GM12891 (cell line): Measurements from ENCODE around the gene TUBGCP2.
"Not testable (repeated sequence)": the region's sequence is repeated elsewhere in the genome, so short reads cannot be mapped to it uniquely, and the experiment has no call there.

Experiments used
- DNase-seq: peaks from one replicate; pipeline ENCODE4 v3.0.0; 2011; ENCODE audit warnings: low spot score; ENCODE audit not compliant: insufficient read length
- FAIRE-seq: peaks from 2 replicates; lab custom pipeline; 2011; peaks lifted over from hg19 to GRCh38; lab: Jason Lieb, UNC
- PAX5 ChIP-seq: IDR thresholded peaks from 2 replicates; pipeline ENCODE4 v1.6.1; 2011; ENCODE audit warnings: low read length, moderate library complexity, mild to moderate bottlenecking; ENCODE audit not compliant: insufficient read depth, severe bottlenecking
- POLR2A ChIP-seq: IDR thresholded peaks from 2 replicates; pipeline ENCODE4 v1.6.1; 2011; ENCODE audit warnings: low read depth, low read length, control low read depth
- POLR2AphosphoS5 ChIP-seq: IDR thresholded peaks from 2 replicates; pipeline ENCODE4 v1.6.1; 2011; ENCODE audit warnings: low read depth, low read length, control low read depth
- POU2F2 ChIP-seq: IDR thresholded peaks from 2 replicates; pipeline ENCODE4 v1.6.1; 2011; ENCODE audit warnings: low read depth, mild to moderate bottlenecking, control low read depth, low read length, moderate library complexity
- SPI1 ChIP-seq: IDR thresholded peaks from 2 replicates; pipeline ENCODE4 v1.6.1; 2011; ENCODE audit warnings: low read depth, low read length, control low read depth
- TAF1 ChIP-seq: IDR thresholded peaks from 2 replicates; pipeline ENCODE4 v1.6.1; 2011; ENCODE audit warnings: low read depth, low read length, control low read depth

TUBGCP2 gene

DNA sequence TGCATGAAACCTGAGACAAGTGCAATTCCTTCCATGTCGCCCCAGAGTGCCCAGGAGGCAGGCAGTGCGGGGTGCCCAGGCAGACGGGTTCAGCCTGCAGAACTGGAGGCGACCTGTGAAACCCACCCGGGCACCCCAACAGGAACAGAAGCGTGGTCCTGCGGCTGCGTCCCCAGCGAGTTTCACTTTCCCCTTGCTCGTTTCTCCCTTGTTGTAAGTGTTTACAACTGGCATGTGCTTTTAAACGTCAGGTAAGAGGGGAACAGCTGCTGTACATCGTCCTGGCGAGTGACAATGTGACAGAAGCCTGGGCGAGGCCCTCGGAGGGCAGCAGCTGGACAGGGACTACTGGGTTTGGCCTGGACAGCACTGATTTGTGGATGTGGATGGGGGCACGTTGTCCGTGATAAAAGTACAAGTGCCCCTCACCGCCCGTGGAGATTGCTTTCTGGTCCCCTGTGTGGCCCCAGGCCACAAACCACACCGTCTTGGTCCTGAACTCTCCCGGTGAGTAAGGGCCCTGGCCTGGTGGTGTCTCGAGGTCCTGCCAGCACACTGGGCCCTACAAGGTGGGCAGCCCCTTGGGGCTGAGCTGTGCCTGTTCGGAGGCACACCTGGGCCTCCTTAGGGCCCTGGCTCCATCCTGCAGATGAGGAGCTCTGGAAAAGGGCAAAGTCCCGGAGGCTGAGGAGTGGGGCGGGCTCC, 67.0 kb downstream of the TUBGCP2 start:
- TF ChIP-seq POLR2A (no peak), TAF1 (no peak), PAX5 (no peak), POLR2AphosphoS5 (no peak), SPI1 (no peak), POU2F2 (no peak)
- FAIRE-seq (peak; percentile 81), DNase-seq (no peak)

DNA sequence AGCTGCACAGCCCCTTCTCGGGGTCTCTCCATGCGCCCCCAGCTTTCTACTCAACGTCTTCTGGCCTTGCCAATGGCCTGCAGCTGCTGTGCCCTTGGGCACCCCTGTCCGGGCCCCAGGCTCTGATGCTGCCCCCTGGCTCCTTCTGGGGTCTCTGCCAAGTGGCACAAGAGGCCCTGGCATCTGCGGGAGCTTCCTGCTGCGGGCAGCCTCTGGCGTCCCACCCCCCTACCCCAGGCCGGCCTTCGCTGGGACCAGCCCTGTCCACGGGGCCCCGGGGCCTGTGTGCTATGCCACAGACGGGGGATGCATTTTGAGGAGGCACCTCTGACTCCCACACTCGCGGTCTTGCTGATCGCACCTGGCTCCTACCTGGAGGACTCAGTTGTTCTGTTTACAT, 68.7 kb downstream of the TUBGCP2 start:
- FAIRE-seq, result no peak
- TF ChIP-seq SPI1 (no peak), POLR2A (no peak), POU2F2 (no peak), PAX5 (no peak), TAF1 (no peak), POLR2AphosphoS5 (no peak)

DNA sequence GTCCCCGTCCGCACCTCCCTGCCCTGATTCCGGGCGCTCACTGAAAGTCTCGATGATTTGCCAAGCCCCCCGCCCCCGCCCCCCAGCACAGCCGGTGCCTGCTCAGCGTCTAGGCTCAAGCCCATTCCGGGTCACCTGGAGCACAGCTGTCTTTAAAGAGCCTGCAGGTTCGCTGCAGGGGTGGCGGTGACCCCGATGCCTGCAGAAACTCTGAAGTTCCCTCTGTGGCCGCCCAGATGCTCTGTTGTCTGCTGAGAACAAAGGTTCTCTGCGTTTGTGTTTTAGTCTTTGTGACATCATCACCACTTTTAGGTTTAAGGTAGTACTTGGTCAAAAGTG, 70.2 kb downstream of the TUBGCP2 start:
- FAIRE-seq (no peak), DNase-seq (no peak)
- TF ChIP-seq PAX5 (no peak), POLR2A (no peak), TAF1 (no peak), POU2F2 (no peak), SPI1 (no peak), POLR2AphosphoS5 (no peak)

More for the DNA sequence above, 68.7 kb downstream of the TUBGCP2 start:
- DNase-seq, result no peak

DNA sequence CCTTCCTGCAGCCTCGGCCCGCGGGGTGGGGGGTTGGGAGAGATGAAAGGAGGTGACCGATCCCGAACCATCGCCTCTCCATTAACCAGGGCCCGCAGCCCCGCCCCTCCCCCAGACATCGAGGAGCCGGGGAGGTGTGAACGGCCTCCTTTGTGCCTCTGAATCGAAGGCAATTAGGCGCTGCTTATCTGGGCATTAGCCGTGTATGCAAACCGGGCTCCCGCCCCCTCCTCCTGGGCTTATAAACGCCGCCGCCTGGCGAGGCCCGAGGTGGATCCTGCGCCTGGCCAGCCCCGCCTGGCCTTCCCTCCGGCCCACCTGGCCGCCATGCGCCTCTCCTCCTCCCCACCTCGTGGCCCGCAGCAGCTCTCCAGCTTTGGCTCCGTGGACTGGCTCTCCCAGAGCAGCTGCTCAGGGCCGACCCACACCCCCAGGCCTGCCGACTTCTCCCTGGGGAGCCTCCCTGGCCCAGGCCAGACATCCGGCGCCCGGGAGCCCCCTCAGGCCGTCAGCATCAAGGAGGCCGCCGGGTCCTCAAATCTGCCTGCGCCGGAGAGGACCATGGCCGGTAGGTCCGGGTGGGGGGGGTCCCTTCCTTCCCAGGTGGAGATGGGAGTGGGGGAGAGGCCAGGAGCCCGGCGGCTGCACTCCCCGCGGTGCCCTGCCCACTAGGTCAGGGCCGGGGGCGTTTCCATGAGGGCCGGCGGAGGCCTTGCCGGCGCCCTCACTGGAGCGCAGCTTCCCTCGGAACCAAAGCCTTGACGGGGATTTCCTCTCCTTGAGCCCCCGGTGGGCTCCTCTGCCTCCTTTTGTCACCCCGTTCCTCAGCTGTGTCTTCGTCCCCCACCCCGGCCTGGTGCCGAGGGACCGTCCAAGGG, 70.8 kb downstream of the TUBGCP2 start, which contains the start of gene VENTX:
Gene VENTX, plus strand, starts transcription at position 268 of the 878 bp plus-strand sequence. Its CDS starts 60 bp downstream, at position 328.
- no peak for FAIRE-seq
- DNase-seq, result no peak
- TF ChIP-seq POU2F2 (no peak), TAF1 (no peak), POLR2AphosphoS5 (no peak), SPI1 (no peak), POLR2A (no peak), PAX5 (no peak)

DNA sequence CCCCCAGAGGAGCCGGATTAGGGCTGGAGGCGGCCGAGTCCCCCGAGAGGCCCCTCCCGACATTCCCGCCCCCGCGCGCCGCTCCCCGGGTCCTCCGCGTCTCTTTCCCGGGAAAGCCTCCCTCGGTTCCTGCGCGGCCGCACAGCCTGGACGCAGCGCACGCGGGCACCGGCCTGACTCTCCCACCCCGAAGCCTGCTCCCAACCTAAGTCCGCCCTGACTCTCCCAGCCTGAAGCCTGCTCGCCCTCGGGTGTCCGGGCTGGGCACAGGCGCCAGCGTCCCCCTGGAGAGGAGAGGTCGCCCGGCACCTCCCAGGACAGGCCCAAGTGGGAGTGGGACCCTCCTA, 71.5 kb downstream of the TUBGCP2 start:
- FAIRE-seq, result no peak
- no peak for TF ChIP-seq SPI1
- no peak for DNase-seq

DNA sequence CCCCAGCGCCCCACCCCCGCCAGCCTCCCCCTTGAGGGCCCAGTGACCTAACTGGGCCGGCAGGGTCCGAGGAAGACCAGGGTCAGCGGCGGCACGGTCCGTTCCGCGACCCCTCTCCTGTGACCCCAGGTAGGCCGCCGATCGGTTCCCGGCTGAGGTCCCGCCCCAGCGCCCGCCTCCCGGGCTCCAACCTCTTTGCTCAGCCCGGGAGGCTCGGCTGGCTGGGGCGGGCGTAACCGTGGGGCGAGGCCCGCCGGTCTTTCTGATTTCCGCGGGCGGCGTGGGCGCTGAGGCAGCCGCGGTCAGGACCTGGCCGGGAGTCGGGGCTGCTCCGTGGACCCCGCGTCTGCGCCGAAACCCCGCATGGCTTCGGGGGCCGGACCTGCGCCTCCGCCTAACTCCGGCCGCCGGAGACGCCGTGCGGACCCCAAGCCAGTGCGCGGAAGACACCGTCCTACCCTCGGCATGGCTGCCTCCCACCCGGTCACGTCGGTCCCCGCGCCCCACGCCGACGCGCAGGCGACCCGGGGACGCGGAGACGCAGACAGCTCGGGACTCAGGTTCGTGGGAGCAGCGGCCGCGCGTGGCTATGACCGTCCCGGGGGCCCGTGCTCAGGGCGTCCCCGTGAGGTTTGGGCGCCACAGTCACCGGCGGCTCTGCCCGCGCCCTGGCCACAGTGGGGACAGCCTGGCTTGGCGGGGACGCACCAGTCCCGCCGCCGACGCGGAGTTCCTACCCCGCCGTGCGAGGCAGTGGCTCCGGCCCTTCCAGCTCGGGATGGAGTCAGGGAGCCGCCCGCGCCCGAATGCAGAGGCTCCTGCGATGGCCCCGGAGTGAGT, 72.1 kb downstream of the TUBGCP2 start:
- FAIRE-seq, result no peak
- no peak for DNase-seq
- TF ChIP-seq POLR2A, result no peak
- TF ChIP-seq SPI1, result no peak
- TF ChIP-seq POLR2AphosphoS5, result no peak
- no peak for TF ChIP-seq POU2F2
- TF ChIP-seq PAX5, result no peak
- TF ChIP-seq TAF1, result no peak

DNA sequence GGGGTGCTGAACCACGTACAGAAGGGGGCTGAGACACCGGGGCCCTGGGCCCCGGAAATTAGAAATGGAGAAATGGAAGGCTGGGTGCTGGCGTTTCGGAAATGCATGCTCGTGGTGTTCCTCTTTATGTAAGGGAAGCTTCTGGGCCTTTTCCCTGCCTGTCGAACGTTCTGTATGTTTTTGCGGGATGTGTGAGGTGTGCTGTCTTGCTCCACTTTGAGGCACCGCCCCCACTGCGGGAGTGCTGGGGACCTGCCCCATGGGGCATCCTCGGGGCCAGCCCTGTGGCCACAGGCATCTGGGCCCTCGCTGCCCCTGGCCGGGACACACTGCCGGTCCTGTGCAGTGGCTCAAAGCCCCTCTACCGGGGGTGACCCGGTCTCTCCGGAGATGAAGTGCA, 72.7 kb downstream of the TUBGCP2 start:
- TF ChIP-seq POLR2A (no peak), SPI1 (no peak), POLR2AphosphoS5 (no peak), TAF1 (no peak), POU2F2 (no peak), PAX5 (no peak)
- FAIRE-seq, result no peak
- DNase-seq, result no peak

DNA sequence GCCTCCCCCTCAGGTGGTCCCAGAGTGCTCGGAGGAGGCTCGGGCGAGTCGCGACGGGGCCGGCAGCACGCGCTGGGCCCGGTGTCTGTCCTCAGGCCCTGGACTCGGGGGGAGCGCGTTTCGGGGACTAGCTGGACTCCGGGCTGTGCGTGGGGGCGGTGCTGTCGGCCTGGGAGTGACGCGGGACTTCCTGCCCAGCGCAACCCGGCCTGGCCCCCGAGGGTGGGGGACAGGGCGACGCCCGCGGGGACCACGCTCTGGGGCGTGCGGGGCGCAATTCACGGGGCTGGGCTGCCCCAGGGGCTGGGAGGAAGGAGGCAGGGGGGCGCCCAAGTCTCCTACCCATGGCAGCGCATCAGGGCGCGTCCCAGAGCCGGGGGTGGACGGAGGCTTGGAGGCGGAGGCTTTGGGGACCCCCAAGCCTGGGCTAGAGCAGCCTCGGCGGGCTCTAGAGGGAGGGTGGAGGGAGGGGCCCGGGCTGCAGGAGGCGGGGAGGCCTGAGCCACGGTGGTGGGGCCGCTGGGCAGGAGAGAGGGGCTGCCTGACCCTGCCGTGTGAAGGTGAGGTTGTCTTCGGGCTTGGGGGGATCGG, 73.3 kb downstream of the TUBGCP2 start:
- no peak for FAIRE-seq
- no peak for DNase-seq
- no peak for TF ChIP-seq TAF1
- TF ChIP-seq POLR2A, result no peak
- no peak for TF ChIP-seq POU2F2
- TF ChIP-seq PAX5, result no peak
- TF ChIP-seq SPI1, result no peak
- TF ChIP-seq POLR2AphosphoS5, result no peak

DNA sequence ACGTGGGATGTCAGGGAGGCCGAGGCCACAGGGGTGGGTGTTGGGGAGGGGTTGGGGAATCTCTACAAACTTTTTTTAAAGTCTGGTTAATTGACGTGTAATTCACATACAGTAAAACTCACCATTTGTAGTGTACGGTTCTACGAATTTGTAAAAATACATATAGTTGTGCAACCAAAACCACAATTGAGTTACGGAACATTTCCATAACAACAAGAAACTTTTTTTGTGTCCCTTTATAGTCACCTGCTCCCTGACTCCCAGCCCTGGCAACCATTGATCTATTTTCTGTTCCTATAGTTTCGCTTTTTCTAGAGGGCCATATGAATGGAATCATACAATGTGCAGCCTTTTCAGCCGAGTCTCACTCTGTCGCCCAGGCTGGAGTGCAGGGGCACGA, 73.9 kb downstream of the TUBGCP2 start:
- DNase-seq, FAIRE-seq: not testable (repeated sequence)

DNA sequence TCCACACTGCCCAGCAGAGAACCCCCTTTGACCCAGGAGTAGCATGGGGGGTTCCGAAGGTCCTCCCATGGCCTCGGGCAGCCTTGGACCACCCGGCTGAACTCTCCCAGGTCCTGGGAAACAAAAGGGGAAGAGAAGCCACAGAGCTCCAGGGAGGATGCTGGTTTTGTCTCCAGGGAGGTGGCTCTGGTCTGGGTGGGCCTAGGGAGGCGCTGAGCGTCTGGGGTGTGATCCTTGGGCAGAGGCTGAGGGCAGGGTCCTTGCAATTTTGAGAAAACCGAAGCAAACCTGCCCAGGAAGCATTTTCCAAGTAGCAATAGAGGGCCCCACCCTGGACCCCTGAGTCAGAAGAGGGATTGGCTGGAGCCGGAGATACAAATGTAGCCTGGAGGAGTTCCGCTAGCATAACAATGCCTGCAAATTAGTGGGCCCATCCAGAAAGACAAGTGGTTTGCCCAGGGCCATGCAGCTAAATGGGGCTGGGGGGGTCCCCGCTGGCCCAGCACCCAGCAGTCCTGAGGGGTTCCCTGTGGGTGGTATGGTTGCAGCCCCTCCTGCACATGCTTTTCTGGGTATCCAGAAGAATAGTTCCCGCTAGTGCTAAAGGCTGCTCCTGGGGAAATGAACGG, 76.6 kb downstream of the TUBGCP2 start:
- TF ChIP-seq POU2F2 (no peak), POLR2A (no peak), SPI1 (no peak), PAX5 (no peak), POLR2AphosphoS5 (no peak), TAF1 (no peak)
- DNase-seq (no peak), FAIRE-seq (no peak)
